Cardiac muscle cell (in vitro differentiated cells and primary cell): ENCODE measurements around the gene HIP1R. TPM values are rescaled to one million over a fixed set of nuclear protein-coding genes. Genes with fewer than 3 reads are reported as not detected.

ENCODE experiments used
- DNase-seq, 2 donors: peaks; one replicate each; pipeline versions ENCODE4 v3.0.0 to v3.0.0-alpha.2; 2010 to 2017; ENCODE audit warnings: low read depth in 1 of 2, low spot score in 1 of 2
- H3K27ac ChIP-seq: fragments of 200-600 bp; sonication (generic); 2 replicates; pipeline ENCODE4 v1.5.1; 2016
- H3K27me3 ChIP-seq: fragments of 200-600 bp; sonication (generic); 2 replicates; pipeline ENCODE4 v1.6.0; 2016; ENCODE audit warnings: control low read depth
- H3K36me3 ChIP-seq: fragments of 200-600 bp; sonication (generic); 2 replicates; pipeline ENCODE4 v1.5.1; 2016; ENCODE audit warnings: control low read depth
- H3K4me1 ChIP-seq: fragments of 200-600 bp; sonication (generic); 2 replicates; pipeline ENCODE4 v1.8.1; 2017; ENCODE audit warnings: low read depth, mild to moderate bottlenecking, mixed run types
- H3K4me3 ChIP-seq: fragments of 200-600 bp; sonication (generic); 2 replicates; pipeline ENCODE4 v1.5.1; 2016; ENCODE audit warnings: mild to moderate bottlenecking
- H3K9me3 ChIP-seq: fragments of 200-600 bp; sonication (generic); 2 replicates; pipeline ENCODE4 v1.5.1; 2017; ENCODE audit warnings: low read depth, mild to moderate bottlenecking, control low read depth
- polyA plus RNA-seq: library from polyadenylated mRNA; unstranded; fragments of >200 nt; fragmentation: Nextera tagmentation; extraction: Ambion mirVana; gene quantifications from 2 replicates; pipeline ENCODE4 v1.2.1, GENCODE V29; 2016
- total RNA-seq: library from RNA; depleted of rRNA; stranded (reverse); fragments of >200 nt; gene quantifications from 2 replicates; pipeline ENCODE4 v1.2.3, GENCODE V29; 2016
- TF ChIP-seq, protein P1 (sequence below): IDR thresholded peaks from 2 replicates; pipeline ENCODE4 v1.5.1; 2012; ENCODE audit warnings: low read depth, mild to moderate bottlenecking, low read length

Gene HIP1R
- total and polyA plus RNA-seq, 2 experiments from 2014 or later = 18.3 to 38.4 TPM

DNA sequence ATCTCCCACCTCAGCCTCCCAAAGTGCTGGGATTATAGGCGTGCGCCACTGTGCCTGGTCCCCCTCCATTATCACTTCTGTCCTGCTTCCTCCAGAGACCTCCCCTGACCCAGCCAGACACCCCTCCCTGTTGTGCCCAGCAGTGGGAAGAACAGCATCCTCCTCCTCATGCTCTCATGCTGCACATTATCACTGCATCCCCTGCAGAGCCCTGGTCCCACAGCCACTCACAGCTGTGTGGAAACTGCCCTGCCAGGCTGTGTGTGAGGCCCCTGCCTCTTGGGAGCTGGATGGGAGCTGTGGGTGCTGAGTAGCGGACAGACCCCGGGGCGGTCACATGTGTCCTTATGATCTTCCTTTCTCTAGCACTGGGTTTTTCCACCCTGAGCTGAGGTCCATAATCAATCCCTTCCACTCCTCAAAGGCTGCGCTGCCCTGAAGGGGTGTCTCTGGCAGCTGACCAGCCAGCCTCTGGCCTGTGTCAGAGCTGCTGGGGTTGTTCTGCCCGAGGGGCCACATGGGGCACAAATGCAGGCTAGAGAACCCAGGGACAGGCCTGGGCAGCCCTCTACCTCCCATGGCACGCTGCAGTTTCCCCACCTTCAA is 9.2 kb downstream of the HIP1R start:
- Histone ChIP-seq H3K9me3 (no peaks in the 10 kb centered on the region), H3K27ac (no peak overlapping the region), H3K4me1 (peaks cover 8% of the 10 kb centered on the region), H3K4me3 (no peak overlapping the region), H3K27me3 (peaks cover 3% of the 10 kb centered on the region), H3K36me3 (no peaks in the 10 kb centered on the region)
- TF ChIP-seq, protein P1, sequence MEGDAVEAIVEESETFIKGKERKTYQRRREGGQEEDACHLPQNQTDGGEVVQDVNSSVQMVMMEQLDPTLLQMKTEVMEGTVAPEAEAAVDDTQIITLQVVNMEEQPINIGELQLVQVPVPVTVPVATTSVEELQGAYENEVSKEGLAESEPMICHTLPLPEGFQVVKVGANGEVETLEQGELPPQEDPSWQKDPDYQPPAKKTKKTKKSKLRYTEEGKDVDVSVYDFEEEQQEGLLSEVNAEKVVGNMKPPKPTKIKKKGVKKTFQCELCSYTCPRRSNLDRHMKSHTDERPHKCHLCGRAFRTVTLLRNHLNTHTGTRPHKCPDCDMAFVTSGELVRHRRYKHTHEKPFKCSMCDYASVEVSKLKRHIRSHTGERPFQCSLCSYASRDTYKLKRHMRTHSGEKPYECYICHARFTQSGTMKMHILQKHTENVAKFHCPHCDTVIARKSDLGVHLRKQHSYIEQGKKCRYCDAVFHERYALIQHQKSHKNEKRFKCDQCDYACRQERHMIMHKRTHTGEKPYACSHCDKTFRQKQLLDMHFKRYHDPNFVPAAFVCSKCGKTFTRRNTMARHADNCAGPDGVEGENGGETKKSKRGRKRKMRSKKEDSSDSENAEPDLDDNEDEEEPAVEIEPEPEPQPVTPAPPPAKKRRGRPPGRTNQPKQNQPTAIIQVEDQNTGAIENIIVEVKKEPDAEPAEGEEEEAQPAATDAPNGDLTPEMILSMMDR = no peak
- no peak for DNase-seq

DNA sequence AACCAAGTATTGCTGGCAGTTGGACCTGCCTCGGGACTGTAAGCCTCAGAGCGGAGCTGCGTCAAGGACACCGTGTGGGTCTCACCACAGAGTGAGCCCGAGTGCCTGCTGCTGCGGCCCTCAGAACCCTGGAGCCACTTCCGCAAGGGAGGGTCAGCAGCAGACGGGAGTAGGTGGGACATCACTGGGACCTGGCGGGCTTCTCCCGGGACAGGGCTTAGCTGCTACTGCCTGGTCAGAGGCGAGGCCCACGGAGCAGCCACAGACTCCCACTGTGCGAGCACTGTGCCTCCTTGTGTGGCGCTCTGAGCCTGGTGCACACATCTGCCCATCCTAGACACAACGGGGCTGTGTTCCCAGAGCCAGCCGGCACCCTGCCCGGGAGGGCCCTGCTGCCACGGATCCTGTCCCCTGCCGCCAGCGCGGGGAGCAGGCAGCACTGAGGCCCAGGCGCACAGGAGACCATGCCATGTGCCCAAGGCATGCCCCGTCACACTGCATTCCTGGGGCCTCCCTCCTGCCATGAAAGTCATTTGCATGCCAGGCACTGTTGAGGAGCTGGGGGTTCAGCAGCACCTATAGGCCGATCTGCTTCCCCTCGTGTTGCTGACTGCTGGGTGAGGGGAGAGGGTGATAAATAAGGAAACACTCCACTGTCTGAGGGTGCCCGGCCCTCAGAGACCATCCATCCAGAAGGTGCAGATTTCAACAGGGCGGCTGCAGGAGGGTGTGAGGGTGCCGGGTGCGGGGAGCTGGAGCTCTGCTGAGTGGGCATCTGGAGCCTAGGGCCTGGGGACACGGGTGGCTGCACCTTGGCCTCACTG is 10.0 kb downstream of the HIP1R start:
- Histone ChIP-seq H3K9me3 (no peaks in the 10 kb centered on the region), H3K4me3 (no peak overlapping the region), H3K27me3 (no peaks in the 10 kb centered on the region), H3K4me1 (peaks cover 8% of the 10 kb centered on the region), H3K27ac (no peak overlapping the region), H3K36me3 (no peaks in the 10 kb centered on the region)
- DNase-seq = no peak
- TF ChIP-seq, protein P1 = no peak

DNA sequence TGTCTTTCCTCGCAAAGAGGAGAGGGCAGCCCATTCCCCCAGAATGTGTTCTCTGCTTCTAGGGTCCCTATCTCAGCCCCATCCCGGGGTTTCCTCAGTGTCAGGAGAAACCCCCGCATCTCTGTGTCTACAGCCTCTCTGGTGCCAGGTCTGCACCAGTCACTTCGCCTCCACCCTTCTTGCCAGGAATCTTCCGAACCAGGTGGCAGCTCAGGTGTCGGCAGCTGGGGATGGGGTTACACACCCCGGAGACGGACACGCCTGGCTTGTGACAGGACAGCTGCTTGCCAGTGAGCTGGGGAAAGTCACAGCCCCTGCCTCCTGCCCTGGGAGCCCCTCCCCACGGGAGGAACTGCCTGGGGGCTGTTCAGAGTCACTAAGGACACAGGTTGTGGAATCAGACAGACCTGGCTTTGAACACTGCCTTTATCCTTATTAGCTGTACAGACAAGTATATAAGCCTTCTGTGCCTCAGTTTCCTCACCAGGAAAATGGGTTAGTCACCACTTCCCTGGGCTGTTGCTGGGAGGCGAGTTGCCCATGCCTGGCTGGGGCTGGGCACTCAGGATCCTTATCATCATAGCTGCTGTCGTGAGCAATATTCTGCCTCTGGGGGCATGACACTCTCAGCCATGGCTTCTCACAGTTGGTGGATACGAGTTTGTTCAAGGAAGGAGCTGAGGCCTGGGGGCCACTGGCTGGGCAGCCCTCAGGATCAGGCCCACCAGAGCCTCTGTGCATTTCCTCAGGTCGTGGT is 10.8 kb downstream of the HIP1R start:
- no peaks in the 10 kb centered on the region for H3K36me3 ChIP-seq
- H3K27ac ChIP-seq = no peak overlapping the region
- H3K9me3 ChIP-seq = no peaks in the 10 kb centered on the region
- DNase-seq = no peak
- no peak overlapping the region for H3K4me3 ChIP-seq
- peaks cover 8% of the 10 kb centered on the region for H3K4me1 ChIP-seq
- TF ChIP-seq, protein P1 = no peak
- H3K27me3 ChIP-seq = no peaks in the 10 kb centered on the region

DNA sequence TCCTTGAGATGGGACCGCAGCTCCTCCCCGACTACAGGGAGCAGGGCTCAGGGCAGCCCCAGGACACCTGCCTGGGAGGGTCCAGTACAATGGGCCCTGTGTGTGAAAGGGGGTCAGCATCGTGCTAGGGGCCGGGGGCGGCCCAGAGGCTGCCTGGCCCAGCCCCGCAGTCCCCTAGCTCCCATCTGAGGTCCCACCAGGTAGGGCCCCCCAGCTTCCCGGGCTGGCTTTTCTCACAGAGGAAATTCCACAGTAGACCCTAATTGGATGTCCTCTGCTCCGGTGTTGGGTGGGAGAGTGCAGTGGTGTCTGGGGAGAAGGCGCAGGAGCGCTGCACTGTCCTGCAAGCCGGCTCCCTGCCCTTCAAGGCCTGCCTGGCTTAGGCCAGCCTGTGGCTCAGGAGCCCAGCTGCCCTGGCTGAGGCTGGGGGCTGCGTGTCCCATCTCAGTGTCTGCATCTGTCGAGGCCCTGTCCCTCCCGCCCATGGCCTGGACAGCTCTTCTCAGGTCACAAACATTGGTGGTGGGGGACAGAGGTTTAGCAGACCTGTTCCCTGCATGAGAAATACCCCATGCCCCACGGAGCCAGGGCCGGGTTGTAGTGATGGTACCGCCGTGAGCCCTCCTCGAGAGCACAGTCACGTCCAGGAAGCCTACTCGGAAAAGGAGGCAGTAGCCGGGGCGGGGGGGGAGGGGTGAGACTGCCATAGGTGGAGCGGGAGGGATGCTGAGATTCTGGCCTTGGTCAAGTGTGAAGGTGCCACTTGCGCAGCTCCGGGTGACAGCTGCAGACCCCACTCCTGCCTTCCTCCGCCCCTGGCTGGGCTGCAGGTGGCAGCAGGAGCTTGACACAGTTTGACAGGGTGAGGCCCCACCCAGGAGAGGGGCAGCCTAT is 11.6 kb downstream of the HIP1R start:
- Histone ChIP-seq H3K27me3 (no peaks in the 10 kb centered on the region), H3K36me3 (no peaks in the 10 kb centered on the region), H3K9me3 (no peaks in the 10 kb centered on the region), H3K4me1 (peaks cover 6% of the 10 kb centered on the region), H3K4me3 (no peak overlapping the region), H3K27ac (no peak overlapping the region)
- TF ChIP-seq, protein P1 = no peak
- DNase-seq = no peak

DNA sequence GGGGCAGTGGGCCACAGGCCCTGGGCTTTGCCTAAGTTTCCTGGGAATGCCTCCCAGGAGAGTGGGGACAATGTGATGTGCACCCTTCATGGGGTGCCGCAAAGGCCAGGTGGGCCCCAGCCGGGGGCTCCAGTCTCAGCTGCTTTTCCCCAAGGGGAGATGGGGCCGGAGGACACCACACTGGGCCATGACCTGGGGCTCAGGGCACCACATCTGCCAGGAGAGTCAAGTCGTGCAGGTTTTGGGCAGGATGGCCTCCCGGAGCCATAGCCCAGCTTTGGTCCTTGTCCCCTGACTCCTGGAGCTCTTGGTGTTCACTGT is 12.2 kb downstream of the HIP1R start:
- H3K36me3 ChIP-seq = no peaks in the 10 kb centered on the region
- no peaks in the 10 kb centered on the region for H3K9me3 ChIP-seq
- no peak overlapping the region for H3K27ac ChIP-seq
- no peak overlapping the region for H3K4me3 ChIP-seq
- TF ChIP-seq, protein P1 = no peak
- no peaks in the 10 kb centered on the region for H3K27me3 ChIP-seq
- no peak for DNase-seq
- H3K4me1 ChIP-seq = peaks cover 2% of the 10 kb centered on the region
